ENCODE results near the gene C1orf210. TPM values are rescaled to one million over a fixed set of nuclear protein-coding genes. Genes with fewer than 3 reads are reported as not detected.

Gene C1orf210
- polyA plus RNA-seq, 1 donor (not counting 4 experiments of a cell fraction or from before 2014, with no cell fraction given), result 5.6 TPM

- Histone ChIP-seq H3K4me1 (ENCODE audit: control insufficient read depth, extremely low read depth, insufficient read depth, low read length) (peaks cover 11% of the 10 kb centered on the region), H2AFZ (ENCODE audit: control insufficient read depth, low read length) (no peak overlapping the region), H3K36me3 (ENCODE audit: control insufficient read depth in 2 of 2, extremely low read depth in 1 of 2, insufficient read depth in 2 of 2, low read length in 2 of 2) (no peaks in the 10 kb centered on the region), H3K4me2 (ENCODE audit: control insufficient read depth, extremely low read depth, insufficient read depth, low read depth, low read length) (no peak overlapping the region), H3K9ac (ENCODE audit: control insufficient read depth, extremely low read depth, insufficient read depth, low read length) (no peak overlapping the region), H3K9me3 (ENCODE audit: control insufficient read depth, low read depth, low read length) (no peaks in the 10 kb centered on the region), H3K27ac (ENCODE audit: control insufficient read depth, insufficient read depth, low read length) (no peak overlapping the region), H3K79me2 (ENCODE audit: control insufficient read depth, insufficient read depth, low read length) (no peaks in the 10 kb centered on the region), H4K20me1 (ENCODE audit: control insufficient read depth, extremely low read depth, insufficient read depth, low read length) (no peaks in the 10 kb centered on the region), H3K27me3 (ENCODE audit: control insufficient read depth, extremely low read depth, insufficient read depth, low read length) (no peaks in the 10 kb centered on the region), H3K4me3 (ENCODE audit: control insufficient read depth in 2 of 3, extremely low read depth in 1 of 3, insufficient read depth in 2 of 3, low read depth in 1 of 3, low read length in 3 of 3) (no peak overlapping the region), H3K9me1 (ENCODE audit: control insufficient read depth, extremely low read depth, insufficient read depth, low read length) (no peaks in the 10 kb centered on the region)
- TF ChIP-seq EZH2 (IDR thresholded peaks at IDR 0.05; ENCODE audit: low read length), result no peak
- TF ChIP-seq CTCF (optimal IDR thresholded peaks at IDR 0.05 in 1 of 3, IDR thresholded peaks at IDR 0.05 in 1 of 3, conservative IDR thresholded peaks at IDR 0.05 in 1 of 3; ENCODE audit: extremely low read depth in 1 of 3, insufficient read depth in 2 of 3, low read length in 3 of 3), result no peak
- DNase-seq (ENCODE audit: low read depth, low spot score) (no peak), FAIRE-seq (no peak)
- dilution Hi-C loops (cut with MboI; ENCODE audit: extremely low pct_ligation_motif_present, low sequenced_read_pairs), result no loop called here
These were observed 8.1 kb downstream of the C1orf210 start for GRCh38 chr1:43277116-43277876.

GRCh38 chr1:43276673-43277072 lies 8.7 kb downstream of the C1orf210 start:
- H3K9ac ChIP-seq (ENCODE audit: control insufficient read depth, extremely low read depth, insufficient read depth, low read length), result no peak overlapping the region
- no peaks in the 10 kb centered on the region for H3K79me2 ChIP-seq (ENCODE audit: control insufficient read depth, insufficient read depth, low read length)
- H3K4me2 ChIP-seq (ENCODE audit: control insufficient read depth, extremely low read depth, insufficient read depth, low read depth, low read length), result no peak overlapping the region
- H3K9me3 ChIP-seq (ENCODE audit: control insufficient read depth, low read depth, low read length), result no peaks in the 10 kb centered on the region
- no peak overlapping the region for H3K27ac ChIP-seq (ENCODE audit: control insufficient read depth, insufficient read depth, low read length)
- H3K27me3 ChIP-seq (ENCODE audit: control insufficient read depth, extremely low read depth, insufficient read depth, low read length), result no peaks in the 10 kb centered on the region
- no peaks in the 10 kb centered on the region for H3K36me3 ChIP-seq (ENCODE audit: control insufficient read depth in 2 of 2, extremely low read depth in 1 of 2, insufficient read depth in 2 of 2, low read length in 2 of 2)
- TF ChIP-seq CTCF (optimal IDR thresholded peaks at IDR 0.05 in 1 of 3, IDR thresholded peaks at IDR 0.05 in 1 of 3, conservative IDR thresholded peaks at IDR 0.05 in 1 of 3; ENCODE audit: extremely low read depth in 1 of 3, insufficient read depth in 2 of 3, low read length in 3 of 3), result no peak
- no peak for TF ChIP-seq EZH2 (IDR thresholded peaks at IDR 0.05; ENCODE audit: low read length)
- no peaks in the 10 kb centered on the region for H3K9me1 ChIP-seq (ENCODE audit: control insufficient read depth, extremely low read depth, insufficient read depth, low read length)
- H4K20me1 ChIP-seq (ENCODE audit: control insufficient read depth, extremely low read depth, insufficient read depth, low read length), result no peaks in the 10 kb centered on the region
- dilution Hi-C loops (cut with MboI; ENCODE audit: extremely low pct_ligation_motif_present, low sequenced_read_pairs), result no loop called here
- H3K4me1 ChIP-seq (ENCODE audit: control insufficient read depth, extremely low read depth, insufficient read depth, low read length), result peaks cover 11% of the 10 kb centered on the region
- FAIRE-seq (no peak), DNase-seq (ENCODE audit: low read depth, low spot score) (no peak)
- H2AFZ ChIP-seq (ENCODE audit: control insufficient read depth, low read length), result no peak overlapping the region
- H3K4me3 ChIP-seq (ENCODE audit: control insufficient read depth in 2 of 3, extremely low read depth in 1 of 3, insufficient read depth in 2 of 3, low read depth in 1 of 3, low read length in 3 of 3), result no peak overlapping the region
